GM21423 (cell line): ENCODE results near the gene PDE9A.

Source experiments
- ATAC-seq: cut with Tn5 transposase; IDR thresholded peaks from one replicate; pipeline ENCODE4 v1.9.1; 2021; ENCODE audit warnings: mild to moderate bottlenecking, moderate library complexity; ENCODE audit not compliant: unreplicated experiment

Gene PDE9A

DNA sequence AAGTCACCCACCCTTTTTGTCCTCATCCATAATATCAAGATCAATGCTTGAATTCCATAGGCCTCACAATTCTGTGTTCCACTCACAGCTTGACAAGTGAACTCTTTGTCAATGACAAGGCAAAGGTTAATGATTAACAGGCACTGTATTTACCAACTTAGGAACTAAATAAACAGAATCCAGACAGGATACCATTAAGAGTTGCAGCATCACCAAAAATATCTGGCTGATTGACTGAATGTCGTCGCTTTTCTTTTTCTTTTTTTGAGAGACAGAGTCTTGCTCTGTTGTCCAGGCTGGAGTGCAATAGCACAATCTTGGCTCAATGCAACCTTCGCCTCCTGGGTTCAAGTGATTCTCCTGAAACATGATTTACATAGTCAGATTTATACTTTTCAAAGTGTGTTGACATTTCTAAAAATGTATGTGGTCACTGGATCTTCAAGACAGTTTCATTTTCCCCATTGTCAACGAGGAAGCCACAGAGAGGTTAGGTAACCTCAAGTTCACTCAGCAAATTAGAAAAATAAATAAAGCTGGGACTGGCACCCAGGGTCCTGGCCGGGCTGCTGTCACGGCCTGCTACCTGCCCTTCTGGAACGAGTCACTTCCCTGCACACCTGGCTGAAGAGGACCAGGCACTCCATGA, 81.0 kb downstream of the PDE9A start:
- ATAC-seq: no peak

DNA sequence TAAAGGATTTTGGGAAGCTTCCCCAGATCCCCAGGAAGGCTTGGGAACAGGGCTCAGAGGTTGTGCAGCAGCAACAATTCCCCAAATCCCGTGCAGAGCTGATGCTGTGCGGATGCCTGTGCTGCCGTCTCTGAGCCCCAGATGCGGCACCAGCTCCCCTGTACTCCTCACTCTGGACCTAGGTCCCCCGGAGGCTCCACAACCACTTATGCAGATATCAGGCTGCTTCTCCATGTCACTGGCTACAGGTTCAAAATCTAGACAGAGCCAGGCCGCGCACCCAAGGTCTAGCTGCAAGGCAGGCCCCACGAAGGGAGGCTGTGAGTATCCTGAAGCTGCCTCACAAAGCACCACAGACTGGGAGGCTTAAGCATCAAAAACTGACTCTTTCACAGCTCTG, 81.6 kb downstream of the PDE9A start:
- ATAC-seq: no peak

DNA sequence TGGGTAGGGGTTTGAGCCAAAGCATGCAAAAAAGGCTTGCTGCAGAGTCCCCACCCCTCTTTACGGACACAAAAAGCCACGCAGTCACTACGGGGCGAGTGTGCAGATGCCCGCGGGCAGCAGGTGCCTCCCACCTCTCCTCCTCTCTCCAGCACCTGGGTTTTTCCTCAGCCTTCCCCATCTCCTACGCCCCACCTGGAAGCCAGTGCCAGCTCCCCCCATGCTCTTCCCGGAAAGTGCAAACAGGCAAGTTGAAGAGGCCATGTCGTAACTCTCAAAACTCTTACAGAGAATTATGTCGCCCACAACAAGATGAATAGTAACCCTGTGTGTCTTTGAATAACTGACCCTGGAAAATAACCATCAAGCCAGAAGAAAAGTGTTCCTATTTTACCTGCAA, 82.5 kb downstream of the PDE9A start:
- no peak for ATAC-seq

DNA sequence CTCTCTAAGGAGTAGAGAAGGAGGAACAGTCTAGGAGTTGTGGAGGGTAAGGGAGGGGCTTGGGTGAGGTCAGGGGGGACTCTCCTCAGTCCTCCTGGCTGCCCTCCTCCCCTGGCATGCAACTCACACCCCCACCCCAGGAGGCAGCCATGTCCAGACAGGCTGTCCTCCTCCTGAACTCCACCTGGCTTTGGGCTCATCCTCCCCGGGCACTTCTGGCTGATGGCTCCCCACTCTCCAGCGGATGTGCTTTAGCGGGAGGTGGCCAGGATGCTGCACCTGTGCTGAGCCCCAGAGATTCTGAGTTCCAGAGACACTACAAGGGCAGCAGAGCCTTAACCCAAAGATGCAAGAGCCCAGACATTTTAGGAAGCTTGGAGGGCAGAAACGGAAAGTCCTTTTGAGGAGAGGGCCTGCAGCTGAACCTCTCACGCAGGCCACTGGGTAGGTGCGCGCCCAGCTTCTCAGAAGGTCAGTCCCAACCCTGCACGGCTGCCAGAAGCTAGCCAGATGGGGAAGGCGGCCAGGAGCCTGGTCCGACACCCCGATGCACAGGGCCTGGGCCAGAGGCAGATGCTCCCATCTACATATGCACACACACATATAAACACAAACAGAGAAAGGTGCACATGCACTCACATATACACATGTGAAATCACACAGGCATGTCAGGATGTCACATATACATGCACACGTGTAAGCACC, 83.4 kb downstream of the PDE9A start:
- ATAC-seq: no peak

DNA sequence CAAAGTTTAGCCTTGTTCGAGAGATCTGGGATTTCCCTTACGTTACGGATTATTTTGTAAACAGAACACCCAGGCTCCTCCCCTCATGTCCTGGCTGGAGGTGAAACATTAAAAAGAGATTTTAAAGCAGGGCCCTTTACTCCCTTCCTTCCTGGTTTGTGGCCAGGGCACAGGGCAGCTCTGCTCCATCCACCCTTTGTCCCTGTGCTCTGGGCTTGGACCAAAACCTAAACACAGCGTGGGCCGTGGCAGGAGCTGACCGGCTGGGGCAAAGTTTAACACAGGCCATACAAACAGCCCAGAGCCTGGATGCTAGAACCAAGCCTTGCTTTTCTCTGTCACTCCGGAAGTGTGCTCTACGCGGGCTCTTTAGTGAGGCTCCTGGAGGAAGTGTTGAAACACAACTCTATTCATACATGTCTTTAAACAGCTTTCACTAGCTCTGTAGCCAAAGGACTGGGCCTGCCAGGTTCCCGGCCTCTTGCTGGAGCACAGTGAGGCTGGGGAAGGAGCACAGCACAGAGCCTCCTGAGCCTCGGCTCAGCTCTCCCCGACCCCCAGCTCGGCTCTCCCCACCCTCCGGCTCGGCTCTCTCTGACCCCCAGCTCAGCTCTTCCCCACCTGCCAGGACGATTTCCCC, 84.7 kb downstream of the PDE9A start:
- ATAC-seq: no peak

DNA sequence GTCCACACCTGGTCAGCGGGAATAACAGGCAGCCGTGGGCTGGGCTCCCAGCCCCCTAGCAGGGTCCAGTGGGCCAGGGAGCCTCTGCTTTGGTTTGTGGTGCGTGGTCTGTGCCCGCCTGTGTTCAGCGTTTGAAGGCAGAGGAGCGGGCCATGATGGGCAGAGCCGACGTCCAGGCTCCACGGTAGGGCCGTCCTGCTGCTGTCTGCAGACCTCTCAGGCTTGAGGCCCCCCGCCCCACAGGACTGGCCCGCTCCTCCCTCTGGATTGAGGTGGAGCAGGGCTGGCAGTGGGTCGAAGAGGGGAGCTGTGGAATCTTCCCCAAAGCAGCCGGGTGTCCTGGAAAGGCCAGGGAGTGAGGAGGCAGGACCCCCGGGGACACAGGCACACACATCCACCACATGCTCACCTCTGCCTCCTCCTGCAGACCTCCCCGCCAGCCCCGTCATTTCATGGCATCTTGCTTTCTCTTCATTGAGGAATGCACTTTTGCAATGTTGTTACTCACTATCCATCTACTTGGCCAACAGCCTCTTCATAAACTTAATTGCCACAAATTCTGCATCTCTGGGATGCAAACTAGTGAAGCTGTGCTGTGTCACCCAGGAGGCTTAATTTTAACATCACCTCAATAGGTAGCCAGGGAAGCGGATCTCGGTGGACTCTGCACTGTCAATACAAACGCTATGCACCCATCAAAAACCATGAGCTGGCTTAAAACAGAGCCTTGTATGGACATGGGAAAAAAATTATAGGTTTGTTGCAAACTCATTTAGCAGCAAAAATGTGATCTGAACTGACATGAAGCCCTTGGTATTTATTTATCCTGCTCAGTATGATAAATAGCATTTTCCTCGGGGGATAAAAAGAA, 85.9 kb downstream of the PDE9A start:
- no peak for ATAC-seq

DNA sequence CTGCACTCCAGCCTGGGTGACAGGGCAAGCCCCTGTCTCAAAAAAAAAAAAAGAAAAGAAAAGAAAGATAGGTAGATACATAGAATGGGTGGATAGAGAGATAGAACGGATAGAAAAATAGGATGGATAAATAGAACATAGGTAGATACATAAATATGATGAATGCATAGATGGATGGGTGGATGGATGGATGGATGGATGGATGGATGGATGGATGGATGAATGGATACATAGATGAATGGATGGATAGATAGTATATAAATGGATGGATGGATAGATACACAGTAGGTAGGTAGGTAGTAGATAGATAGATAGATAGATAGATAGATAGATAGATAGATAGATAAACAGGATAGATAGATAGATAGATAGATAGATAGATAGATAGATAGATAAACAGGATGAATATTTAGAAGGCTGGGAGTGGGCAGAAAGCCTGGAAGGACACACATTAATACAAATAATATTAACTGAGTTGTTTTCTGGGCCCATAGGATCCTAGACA, 87.0 kb downstream of the PDE9A start:
- no peak for ATAC-seq

DNA sequence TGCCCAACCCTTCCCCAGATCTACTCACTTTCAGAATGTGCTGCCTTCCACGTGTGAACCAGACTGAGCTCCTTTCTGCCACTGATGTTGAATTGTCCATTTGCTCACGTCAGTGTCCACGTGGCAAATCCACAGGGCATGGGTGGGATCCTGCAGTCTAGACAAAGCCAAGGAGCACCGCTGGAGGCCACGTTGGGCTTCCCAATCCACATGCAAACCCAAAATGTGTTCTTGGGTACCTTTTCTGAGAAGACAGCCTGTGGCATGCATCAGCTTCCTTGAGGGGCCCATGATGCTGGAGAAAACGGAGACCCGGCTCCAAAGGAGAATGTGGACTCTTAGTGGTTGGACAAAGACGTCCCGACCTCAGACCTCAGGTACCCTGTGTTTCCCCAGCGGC, 87.6 kb downstream of the PDE9A start:
- ATAC-seq: no peak

DNA sequence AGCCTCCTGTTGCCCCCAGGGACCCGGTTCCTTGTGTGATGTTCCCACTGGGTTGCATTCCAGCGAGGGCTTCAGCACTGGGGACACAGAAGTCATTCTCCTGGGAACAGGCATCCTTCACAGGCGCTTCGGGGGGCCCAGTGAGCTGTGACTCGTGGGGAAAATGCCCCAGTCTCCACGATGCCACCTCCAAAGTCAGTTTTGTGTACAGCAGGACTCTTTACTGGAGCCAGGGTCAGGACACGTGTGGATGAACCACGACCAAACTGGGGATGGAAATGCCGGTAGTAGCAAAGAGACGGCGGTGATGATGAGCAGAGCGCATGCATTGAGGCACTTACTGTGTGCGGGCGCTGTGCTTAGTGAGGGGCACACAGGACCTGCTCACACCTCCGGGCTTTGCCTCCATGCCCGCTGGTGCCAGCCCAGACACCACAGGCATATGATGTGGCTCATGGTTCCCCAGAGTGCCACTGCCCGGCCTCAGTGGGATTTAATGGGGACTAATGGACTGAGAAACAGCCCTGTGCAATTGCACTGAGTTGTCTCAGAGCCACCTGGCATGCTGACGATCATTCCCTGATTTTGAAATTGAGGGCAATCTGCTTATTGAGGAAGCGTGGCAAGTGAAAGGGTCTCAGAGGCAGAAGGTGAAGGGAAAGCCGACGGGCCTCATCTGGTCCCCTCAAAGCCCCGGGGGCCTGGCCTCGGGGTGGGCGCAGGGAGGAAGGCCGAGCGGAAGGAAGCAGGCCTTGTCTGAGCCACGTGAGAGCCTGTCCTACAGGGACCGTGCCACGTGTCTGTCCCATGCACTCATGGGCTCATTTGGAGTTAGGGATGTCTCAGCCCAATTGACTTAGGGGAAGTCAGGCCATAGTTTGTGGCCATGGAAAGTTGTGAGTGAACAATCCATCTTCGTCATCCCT, 91.4 kb downstream of the PDE9A start:
- ATAC-seq: no peak

DNA sequence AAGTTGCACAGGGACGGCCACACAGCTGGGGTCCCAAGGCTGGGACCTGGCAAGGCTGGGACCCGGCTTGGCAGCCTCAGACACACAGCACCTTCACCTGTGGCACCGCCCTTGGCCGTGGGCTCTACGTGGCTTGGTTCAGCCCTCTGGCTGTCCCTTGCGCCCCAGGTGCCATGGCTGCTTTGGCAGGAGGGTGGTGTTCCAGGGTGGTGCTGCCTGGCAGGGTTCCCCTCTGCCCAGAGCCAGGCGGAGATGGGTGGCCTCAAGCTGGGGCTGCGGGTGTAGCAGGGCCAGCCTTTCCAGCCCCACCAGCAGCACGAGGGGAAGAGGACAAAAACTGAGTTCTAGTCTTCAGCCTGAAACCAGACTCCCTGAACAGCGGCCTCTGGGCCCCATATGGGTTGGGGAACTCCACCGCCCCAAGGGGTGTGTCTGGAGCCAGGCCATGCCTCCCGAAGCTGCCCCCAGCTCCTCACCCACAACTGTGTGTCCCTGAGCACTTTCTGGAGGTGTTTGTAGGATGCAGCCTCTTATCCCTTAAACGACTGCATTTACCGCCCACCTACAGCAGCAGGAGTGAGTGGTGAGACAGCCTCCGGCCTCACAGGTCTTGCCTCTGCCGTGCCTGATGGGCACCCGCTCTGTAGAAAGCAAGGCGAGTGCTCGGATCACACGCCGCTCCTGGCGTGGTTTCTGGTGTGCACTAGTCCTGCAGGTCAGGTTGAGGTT, 92.3 kb downstream of the PDE9A start:
- ATAC-seq: no peak

DNA sequence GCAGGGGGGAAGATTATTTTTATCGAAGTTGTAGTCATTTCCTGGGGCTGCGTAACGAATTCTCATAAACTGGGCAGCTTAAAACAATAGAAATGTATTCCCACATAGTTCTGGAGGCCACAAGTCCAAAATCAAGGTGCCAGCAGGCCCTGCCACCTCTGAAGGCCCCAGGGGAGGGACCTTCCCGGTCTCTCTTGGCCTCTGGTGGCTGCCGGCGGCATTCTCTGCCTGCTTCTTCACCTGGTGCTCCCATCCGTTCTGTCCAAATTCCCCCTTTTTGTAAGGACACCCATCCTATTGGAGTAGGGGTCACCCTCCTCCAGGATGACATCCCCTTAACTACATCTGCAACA, 92.8 kb downstream of the PDE9A start:
- ATAC-seq: no peak

DNA sequence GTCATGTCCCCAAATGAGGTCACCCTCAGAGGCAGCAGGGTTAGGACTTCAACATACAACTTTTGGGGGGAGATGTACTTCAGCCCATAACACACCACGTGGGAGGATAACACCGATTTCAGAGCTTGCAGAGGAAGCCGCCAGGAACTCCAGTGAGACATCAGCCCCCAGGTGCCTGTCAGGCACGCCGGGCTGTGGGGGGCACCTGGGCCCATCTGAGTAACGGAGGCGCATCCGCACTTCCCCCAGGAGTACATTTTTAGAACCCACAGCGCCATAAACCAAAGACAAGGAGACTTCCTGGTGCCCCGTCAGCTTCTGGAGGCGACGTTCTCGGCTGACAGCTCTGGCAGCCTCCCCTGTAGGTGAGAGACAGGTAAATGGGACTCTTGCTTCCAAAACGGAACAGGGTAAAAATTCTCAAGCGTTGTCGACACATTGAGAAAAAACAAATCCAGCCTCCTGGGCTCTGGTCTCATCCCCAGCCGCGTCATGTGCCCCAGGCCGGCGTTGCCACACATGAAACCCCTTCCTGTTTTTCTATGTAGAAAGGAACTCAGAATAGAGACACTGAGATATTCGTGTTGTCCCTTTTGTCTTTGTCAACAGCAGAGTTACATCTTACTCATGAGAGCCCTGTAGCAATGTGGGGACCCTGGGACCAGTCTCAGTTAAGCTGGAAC, 93.3 kb downstream of the PDE9A start:
- ATAC-seq: no peak

DNA sequence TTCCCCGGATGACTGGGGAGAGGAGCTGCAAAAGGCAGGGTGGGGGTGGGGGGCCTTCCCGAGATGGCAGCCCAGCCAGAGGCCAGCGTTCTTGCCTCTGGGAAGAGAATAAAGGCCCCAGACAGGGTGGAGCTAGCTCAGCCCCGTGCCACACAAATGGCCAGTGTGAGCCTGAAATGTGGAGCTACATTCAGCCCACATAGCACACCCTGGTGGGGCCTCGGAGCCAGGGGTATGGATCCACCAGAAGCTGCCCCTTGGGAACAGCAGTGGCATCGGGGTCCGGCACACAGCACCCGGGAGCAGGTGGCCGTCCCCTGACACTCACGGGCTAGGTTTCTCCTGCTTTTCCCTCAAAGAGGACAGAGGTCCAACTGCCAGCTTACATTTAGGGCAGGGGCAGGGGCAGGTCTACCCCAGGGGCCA, 93.9 kb downstream of the PDE9A start:
- ATAC-seq: no peak

DNA sequence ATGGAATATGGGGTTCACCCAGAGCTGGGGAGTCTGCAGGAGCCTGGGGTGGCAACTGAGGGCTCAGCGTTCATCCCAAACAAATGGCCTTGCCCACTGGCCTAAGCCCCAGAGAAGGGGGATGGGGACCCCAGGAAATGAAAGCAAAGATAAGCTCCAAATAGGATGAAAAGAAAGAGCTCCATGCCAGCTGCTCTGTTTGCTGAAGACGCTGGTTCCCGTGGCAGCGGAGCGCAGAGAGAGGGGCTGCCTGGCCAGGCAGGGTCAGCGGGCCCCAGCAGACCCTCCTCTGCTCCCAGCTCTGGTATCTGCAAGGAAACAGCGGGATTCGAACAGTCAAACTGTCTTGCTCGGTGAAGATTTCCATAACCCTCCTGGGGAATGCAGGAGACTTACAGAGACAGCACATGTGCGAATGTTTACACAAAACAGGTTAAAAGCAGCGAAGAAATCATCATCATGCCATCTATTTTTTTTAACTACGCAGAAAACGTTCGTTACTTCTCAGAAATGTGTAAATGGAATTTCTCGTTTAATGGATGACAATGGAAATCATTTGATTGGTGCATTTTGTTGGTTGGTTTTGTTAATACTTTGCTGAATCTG, 94.4 kb downstream of the PDE9A start:
- ATAC-seq: no peak

DNA sequence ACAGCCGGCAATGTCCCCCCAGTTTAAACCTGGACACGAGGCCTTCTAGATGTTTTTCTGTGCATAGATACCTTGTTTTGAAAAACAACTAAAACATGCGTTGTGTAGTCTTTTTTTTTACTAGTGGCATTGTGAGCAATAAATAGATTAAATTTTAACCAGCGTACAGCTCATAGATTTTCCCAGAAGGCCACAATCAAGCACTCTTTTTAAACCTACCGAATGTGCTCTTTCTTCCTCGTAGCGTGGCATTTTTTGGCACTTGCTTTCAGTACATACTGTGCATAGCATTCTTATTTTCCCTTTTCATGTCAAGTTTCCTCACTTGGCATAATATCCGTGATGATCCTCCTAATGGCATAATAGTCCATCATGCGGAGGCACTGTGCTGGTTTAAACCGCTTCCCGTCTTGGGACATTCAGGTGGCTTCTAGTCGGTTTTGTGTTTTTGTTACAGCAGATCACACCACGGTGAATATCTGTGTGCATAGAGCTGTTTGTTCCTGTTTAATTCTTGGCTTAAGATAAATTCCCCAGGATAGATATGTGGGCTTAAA, 95.3 kb downstream of the PDE9A start:
- no peak for ATAC-seq

DNA sequence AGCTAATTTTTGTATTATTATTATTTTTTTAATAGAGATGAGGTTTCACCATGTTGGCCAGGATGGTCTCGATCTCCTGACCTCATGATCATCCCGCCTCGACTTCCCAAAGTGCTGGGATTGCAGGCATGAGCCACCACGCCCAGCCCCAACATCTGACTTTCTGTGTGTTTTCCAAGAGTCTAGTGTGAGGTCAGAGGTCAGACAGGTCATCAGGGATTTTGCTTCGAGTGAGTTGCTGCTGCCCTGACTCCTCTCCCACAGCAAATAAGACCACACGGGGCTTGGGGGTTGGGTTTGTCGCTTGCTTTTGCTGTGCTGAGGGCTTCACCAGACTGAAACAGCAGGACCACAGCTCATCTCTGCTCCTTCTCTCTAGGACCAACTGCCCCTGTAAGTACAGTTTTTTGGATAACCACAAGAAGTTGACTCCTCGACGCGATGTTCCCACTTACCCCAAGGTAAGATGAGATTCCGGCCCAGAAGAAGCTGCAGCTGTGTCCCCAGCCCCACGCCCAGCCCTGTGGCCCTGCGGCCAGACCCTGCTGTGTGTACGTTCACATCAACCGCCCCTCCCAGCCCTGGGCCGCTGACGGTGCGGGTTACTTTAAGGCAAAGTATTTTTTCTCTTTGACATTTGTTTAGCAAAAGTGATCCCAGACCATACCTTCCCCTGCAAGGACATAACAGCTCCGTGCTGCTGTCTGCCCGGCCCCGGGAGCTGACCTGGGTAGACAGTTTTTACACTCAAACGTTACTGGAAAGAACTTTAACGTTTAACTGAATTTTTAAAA, 97.5 kb downstream of the PDE9A start:
- no peak for ATAC-seq

DNA sequence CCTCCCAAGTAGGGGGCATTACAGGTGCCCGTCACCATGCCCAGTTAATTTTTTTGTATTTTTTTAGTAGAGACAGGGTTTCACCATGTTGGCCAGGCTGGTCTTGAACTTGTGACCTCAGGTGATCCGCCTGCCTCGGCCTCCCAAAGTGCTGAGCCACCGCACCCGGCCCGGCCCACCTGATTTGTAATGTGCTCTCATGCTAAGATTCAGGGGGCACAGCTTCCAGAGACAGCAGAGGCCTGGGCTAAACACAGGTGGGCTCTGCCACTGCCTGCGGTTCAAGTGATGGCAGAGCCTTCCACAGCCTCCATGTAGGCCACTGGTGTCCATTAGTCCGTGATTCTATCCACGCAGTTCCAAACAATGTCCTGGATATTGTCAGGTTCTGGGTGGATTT, 98.4 kb downstream of the PDE9A start:
- no peak for ATAC-seq
